ENCODE results near the gene EPB41. TPM values are rescaled to one million over a fixed set of nuclear protein-coding genes. Genes with fewer than 3 reads are reported as not detected.

Gene EPB41
- total and polyA plus RNA-seq, 2 donors (not counting 3 experiments of a cell fraction or from before 2014, with no cell fraction given): 22.3 to 45.7 TPM

DNA sequence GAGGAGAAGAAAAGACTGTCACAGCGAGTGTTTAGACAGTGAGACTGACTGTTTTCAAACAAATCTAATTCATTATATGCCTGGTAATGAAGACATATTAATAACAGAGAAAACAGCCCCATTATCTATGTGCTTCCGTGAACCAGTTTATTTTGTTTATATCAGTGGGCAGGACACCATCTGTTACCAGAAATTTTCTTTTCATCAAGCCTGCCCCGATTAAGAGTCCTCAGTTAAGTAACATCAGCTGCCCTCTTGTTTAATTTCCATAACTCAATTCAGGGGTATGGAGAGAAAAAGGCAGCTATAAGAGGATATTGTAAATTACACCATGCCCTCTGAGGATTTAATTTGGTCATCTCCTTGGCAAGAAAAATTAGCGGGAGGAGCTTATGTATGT lies 115.3 kb downstream of the EPB41 start:
- H3K4me1 ChIP-seq (ENCODE audit: control insufficient read depth, extremely low read depth, insufficient read depth, low read length): peaks cover 4% of the 10 kb centered on the region
- DNase-seq (ENCODE audit: low read depth, low spot score) (no peak), FAIRE-seq (no peak)
- H3K4me2 ChIP-seq (ENCODE audit: insufficient read depth, low read length): no peak overlapping the region
- CTCF ChIA-PET: interaction anchor here (1.8 to 11.7 kb wide), 4 partner anchors 9 to 173 kb away, joined by 4 to 389 read pairs (median 7); no protein-coding TSS in a partner anchor
- H2AFZ ChIP-seq (ENCODE audit: low read depth, low read length): no peak overlapping the region
- no peaks in the 10 kb centered on the region for H3K9me1 ChIP-seq (replicated peaks; ENCODE audit: control insufficient read depth, extremely low read depth, insufficient read depth, low read length)
- dilution Hi-C loops (cut with MboI; ENCODE audit: extremely low pct_ligation_motif_present, low sequenced_read_pairs): no loop called here
- no peaks in the 10 kb centered on the region for H3K36me3 ChIP-seq (ENCODE audit: control insufficient read depth in 2 of 2, extremely low read depth in 1 of 2, insufficient read depth in 2 of 2, low read length in 2 of 2)
- no peak overlapping the region for H3K4me3 ChIP-seq (replicated peaks in 1 of 3; ENCODE audit: insufficient read depth in 1 of 3, low read depth in 1 of 3, low read length in 3 of 3)
- no peaks in the 10 kb centered on the region for H3K27me3 ChIP-seq (ENCODE audit: control insufficient read depth in 2 of 2, insufficient read depth in 2 of 2, low read length in 2 of 2)
- no peaks in the 10 kb centered on the region for H4K20me1 ChIP-seq (replicated peaks; ENCODE audit: control insufficient read depth, extremely low read depth, insufficient read depth, low read length)
- no peak overlapping the region for H3K9ac ChIP-seq (replicated peaks; ENCODE audit: extremely low read depth, insufficient read depth, low read length)
- no peaks in the 10 kb centered on the region for H3K79me2 ChIP-seq (ENCODE audit: control insufficient read depth, insufficient read depth, low read length)
- H3K9me3 ChIP-seq (replicated peaks; ENCODE audit: control insufficient read depth, insufficient read depth, low read length): no peaks in the 10 kb centered on the region
- TF ChIP-seq EZH2 (IDR thresholded peaks at IDR 0.05; ENCODE audit: borderline replicate concordance, low read depth, low read length, severe bottlenecking) (no peak), FOS (IDR thresholded peaks at IDR 0.05; ENCODE audit: borderline replicate concordance, insufficient read depth, low read length) (no peak), MYC (IDR thresholded peaks at IDR 0.05; ENCODE audit: low read depth, low read length) (no peak), POLR2A (IDR thresholded peaks at IDR 0.05; ENCODE audit: low read depth, low read length) (no peak), JUN (IDR thresholded peaks at IDR 0.05; ENCODE audit: borderline replicate concordance, insufficient read depth, insufficient read length, low read depth) (no peak)
- TF ChIP-seq, protein P1, sequence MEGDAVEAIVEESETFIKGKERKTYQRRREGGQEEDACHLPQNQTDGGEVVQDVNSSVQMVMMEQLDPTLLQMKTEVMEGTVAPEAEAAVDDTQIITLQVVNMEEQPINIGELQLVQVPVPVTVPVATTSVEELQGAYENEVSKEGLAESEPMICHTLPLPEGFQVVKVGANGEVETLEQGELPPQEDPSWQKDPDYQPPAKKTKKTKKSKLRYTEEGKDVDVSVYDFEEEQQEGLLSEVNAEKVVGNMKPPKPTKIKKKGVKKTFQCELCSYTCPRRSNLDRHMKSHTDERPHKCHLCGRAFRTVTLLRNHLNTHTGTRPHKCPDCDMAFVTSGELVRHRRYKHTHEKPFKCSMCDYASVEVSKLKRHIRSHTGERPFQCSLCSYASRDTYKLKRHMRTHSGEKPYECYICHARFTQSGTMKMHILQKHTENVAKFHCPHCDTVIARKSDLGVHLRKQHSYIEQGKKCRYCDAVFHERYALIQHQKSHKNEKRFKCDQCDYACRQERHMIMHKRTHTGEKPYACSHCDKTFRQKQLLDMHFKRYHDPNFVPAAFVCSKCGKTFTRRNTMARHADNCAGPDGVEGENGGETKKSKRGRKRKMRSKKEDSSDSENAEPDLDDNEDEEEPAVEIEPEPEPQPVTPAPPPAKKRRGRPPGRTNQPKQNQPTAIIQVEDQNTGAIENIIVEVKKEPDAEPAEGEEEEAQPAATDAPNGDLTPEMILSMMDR (IDR thresholded peaks at IDR 0.05; ENCODE audit: extremely low read depth in 1 of 2, insufficient read depth in 1 of 2, low read depth in 1 of 2, low read length in 2 of 2): no peak
- TF ChIP-seq, protein P2, sequence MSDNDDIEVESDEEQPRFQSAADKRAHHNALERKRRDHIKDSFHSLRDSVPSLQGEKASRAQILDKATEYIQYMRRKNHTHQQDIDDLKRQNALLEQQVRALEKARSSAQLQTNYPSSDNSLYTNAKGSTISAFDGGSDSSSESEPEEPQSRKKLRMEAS (IDR thresholded peaks at IDR 0.05; ENCODE audit: insufficient read depth, insufficient read length): no peak
- POLR2A ChIA-PET: no interaction called here
- BruUV-seq (replicated peaks): no TSS peak
- intact Hi-C loops (cut with micrococcal nuclease): loop anchor here (5.0 kb wide), 1 partner anchor 93 kb away; the partner anchor contains the start of gene TMEM200B
- H3K27ac ChIP-seq (ENCODE audit: insufficient read depth, low read depth, low read length): no peak overlapping the region

Measured in endothelial cell of umbilical vein (primary cell).